HepG2 (cell line): ENCODE data around the gene ESRRB. TPM values are rescaled to one million over a fixed set of nuclear protein-coding genes. Genes with fewer than 3 reads are reported as not detected.

Experiments used
- BHLHE40 ChIP-seq: IDR thresholded peaks from 2 replicates; pipeline ENCODE4 v1.6.1; 2011; ENCODE audit warnings: low read length, improper control_type of control experiment
- E2F2 ChIP-seq: sonication (generic); formaldehyde crosslinking; IDR thresholded peaks from 2 replicates; pipeline ENCODE4 v1.4.0; 2020; ENCODE audit warnings: missing genetic modification reagents, borderline replicate concordance
- FLYWCH1 ChIP-seq: sonication (generic); formaldehyde crosslinking; IDR thresholded peaks from 2 replicates; pipeline ENCODE4 v1.8.1; 2023; ENCODE audit warnings: mild to moderate bottlenecking, missing genetic modification reagents
- FOXP1 ChIP-seq, 2 experiments: fragments of 450-650 bp in 1 of 2; IDR thresholded peaks; 2 replicates each; pipeline ENCODE4 v1.6.1; 2017 to 2018; ENCODE audit warnings: antibody characterized with exemption in 1 of 2
- GATAD1 ChIP-seq: IDR thresholded peaks from 2 replicates; pipeline ENCODE4 v1.6.1; 2016; ENCODE audit warnings: missing genetic modification reagents, missing compliant biosample characterization
- HIVEP1 ChIP-seq: sonication (generic); formaldehyde crosslinking; IDR thresholded peaks from 2 replicates; pipeline ENCODE4 v1.4.0; 2020; ENCODE audit warnings: mild to moderate bottlenecking, missing genetic modification reagents
- HNRNPL ChIP-seq: fragments of 200-400 bp; formaldehyde crosslinking; IDR thresholded peaks from 2 replicates; pipeline ENCODE4 v1.6.1; 2017; ENCODE audit warnings: mild to moderate bottlenecking, low read depth, low read length
- JDP2 ChIP-seq: sonication (generic); formaldehyde crosslinking; IDR thresholded peaks from 2 replicates; pipeline ENCODE4 v1.8.1; 2022; ENCODE audit warnings: missing genetic modification reagents, borderline replicate concordance
- MIXL1 ChIP-seq: IDR thresholded peaks from 2 replicates; pipeline ENCODE4 v1.6.1; 2016
- MYNN ChIP-seq: sonication (generic); formaldehyde crosslinking; IDR thresholded peaks from 2 replicates; pipeline ENCODE4 v1.4.0; 2020; ENCODE audit warnings: mild to moderate bottlenecking, low read depth, missing genetic modification reagents
- NR2C2 ChIP-seq: sonication (generic); formaldehyde crosslinking; IDR thresholded peaks from 2 replicates; pipeline ENCODE4 v1.4.0; 2020; ENCODE audit warnings: missing genetic modification reagents, mild to moderate bottlenecking, moderate library complexity, borderline replicate concordance
- RARA ChIP-seq: IDR thresholded peaks from 2 replicates; pipeline ENCODE4 v1.6.1; 2016; ENCODE audit warnings: missing genetic modification reagents, missing compliant biosample characterization
- SCMH1 ChIP-seq: sonication (generic); formaldehyde crosslinking; IDR thresholded peaks from 2 replicates; pipeline ENCODE4 v1.9.0; 2021; ENCODE audit warnings: missing genetic modification reagents, mild to moderate bottlenecking, borderline replicate concordance
- SP1 ChIP-seq, 2 experiments: fragments of 450-650 bp in 1 of 2; sonication (generic) in 1 of 2; formaldehyde crosslinking in 1 of 2; IDR thresholded peaks; 2 replicates each; pipeline versions ENCODE4 v1.4.0 to v1.6.1; 2016 to 2020; ENCODE audit warnings: missing genetic modification reagents in 1 of 2
- SRSF9 ChIP-seq: fragments of 200-400 bp; formaldehyde crosslinking; IDR thresholded peaks from 2 replicates; pipeline ENCODE4 v1.6.1; 2018; ENCODE audit warnings: borderline replicate concordance, mild to moderate bottlenecking, low read depth, low read length; ENCODE audit not compliant: insufficient read depth, poor library complexity, severe bottlenecking
- ZFP41 ChIP-seq: sonication (generic); formaldehyde crosslinking; IDR thresholded peaks from 2 replicates; pipeline ENCODE4 v1.4.0; 2020; ENCODE audit warnings: mild to moderate bottlenecking, missing genetic modification reagents, borderline replicate concordance
- ZFP82 ChIP-seq: sonication (generic); formaldehyde crosslinking; IDR thresholded peaks from 2 replicates; pipeline ENCODE4 v1.5.1; 2020; ENCODE audit warnings: mild to moderate bottlenecking, missing genetic modification reagents, borderline replicate concordance
- ZMAT5 ChIP-seq: sonication (generic); formaldehyde crosslinking; IDR thresholded peaks from 2 replicates; pipeline ENCODE4 v1.5.0; 2020; ENCODE audit warnings: mild to moderate bottlenecking, low read depth, missing genetic modification reagents, borderline replicate concordance
- ZNF121 ChIP-seq: sonication (generic); formaldehyde crosslinking; IDR thresholded peaks from 2 replicates; pipeline ENCODE4 v1.5.0; 2020; ENCODE audit warnings: mild to moderate bottlenecking, missing genetic modification reagents
- ZNF230 ChIP-seq: sonication (generic); formaldehyde crosslinking; IDR thresholded peaks from 2 replicates; pipeline ENCODE4 v1.4.0; 2020; ENCODE audit warnings: mild to moderate bottlenecking, missing genetic modification reagents
- ZNF275 ChIP-seq: sonication (generic); formaldehyde crosslinking; IDR thresholded peaks from 2 replicates; pipeline ENCODE4 v1.8.0; 2022; ENCODE audit warnings: missing genetic modification reagents, mild to moderate bottlenecking, inconsistent platforms, borderline replicate concordance
- ZNF329 ChIP-seq: sonication (generic); formaldehyde crosslinking; IDR thresholded peaks from 2 replicates; pipeline ENCODE4 v1.9.0; 2021; ENCODE audit warnings: low read depth, mild to moderate bottlenecking, missing genetic modification reagents
- ZNF44 ChIP-seq: sonication (generic); formaldehyde crosslinking; IDR thresholded peaks from 2 replicates; pipeline ENCODE4 v1.5.1; 2020; ENCODE audit warnings: mild to moderate bottlenecking, missing genetic modification reagents
- ZNF772 ChIP-seq: sonication (generic); formaldehyde crosslinking; IDR thresholded peaks from 2 replicates; pipeline ENCODE4 v1.5.0; 2020; ENCODE audit warnings: mild to moderate bottlenecking, missing genetic modification reagents
- polyA plus RNA-seq, 8 experiments: library from polyadenylated mRNA; depleted of rRNA in 3 of 8; stranded (reverse) in 7 of 8; unstranded in 1 of 8; fragments of >200 nt; fragmentation: Illumina TruSeq in 4 of 8; extraction: Trizol in 4 of 8; gene quantifications; 2 replicates each; pipeline versions ENCODE4 v1.2.1 to v1.2.3, GENCODE V29; 2011 to 2016; ENCODE audit warnings: low read depth in 4 of 8, missing spikeins in 1 of 8, mixed read lengths in 1 of 8; ENCODE audit not compliant: insufficient read depth in 1 of 8
- total RNA-seq, 5 experiments: library from RNA; depleted of rRNA; stranded (reverse); fragments of >200 nt; fragmentation: Illumina TruSeq; extraction: Trizol; gene quantifications; 2 replicates each; pipeline ENCODE4 v1.2.3, GENCODE V29; 2016; ENCODE audit warnings: low read depth in 1 of 5
- TF ChIP-seq, protein P1 (sequence below): sonication (generic); formaldehyde crosslinking; IDR thresholded peaks from 2 replicates; pipeline ENCODE4 v1.8.0; 2022; ENCODE audit warnings: missing genetic modification reagents, low read depth, mild to moderate bottlenecking, borderline replicate concordance

ESRRB gene
- total and polyA plus RNA-seq, 2 of the 13 experiments (the other 11 are each of a cell fraction or from before 2014, with no cell fraction given) = 0.04 to 0.33 TPM

DNA sequence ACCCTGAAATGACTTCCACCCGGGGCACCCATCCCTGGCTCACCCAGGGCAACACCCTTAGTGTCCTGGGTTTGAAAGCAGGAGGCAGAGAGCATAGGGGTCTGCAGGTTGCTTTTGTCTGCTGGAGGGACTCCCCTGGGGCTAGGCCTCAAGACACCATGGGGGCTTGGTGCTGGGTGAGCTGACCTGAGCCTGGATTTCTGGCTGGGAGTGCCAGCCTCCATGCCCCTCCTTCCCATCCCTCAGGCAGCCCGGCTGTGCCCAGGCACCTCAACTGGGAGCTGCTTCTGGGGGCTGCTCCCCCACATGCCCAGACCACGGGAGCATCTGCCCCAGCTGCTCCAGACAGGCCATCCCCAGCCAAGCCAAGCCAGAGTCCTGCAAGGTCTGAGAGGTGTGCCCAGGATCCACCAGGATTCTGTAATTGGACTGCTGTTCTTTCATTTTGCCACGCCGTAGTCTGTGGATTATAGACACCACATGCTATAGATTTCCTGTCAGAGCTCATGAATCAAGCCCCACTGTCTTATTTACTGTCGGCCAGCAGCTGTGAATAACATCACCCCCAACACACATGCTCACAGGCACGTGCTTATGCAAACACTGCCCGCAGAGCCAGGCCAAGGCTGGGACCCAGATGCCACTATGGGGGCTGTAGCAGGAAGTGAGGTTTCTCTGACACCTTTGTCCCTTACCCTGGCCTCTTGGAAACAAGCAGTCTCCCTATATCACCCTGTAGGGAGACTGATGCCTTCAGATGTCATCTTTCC, 29.4 kb upstream of the ESRRB start (continued):
- TF ChIP-seq NR2C2 (CRISPR knock-in tag) (no peak), E2F2 (no peak), MIXL1 (CRISPR knock-in tag) (no peak), ZNF230 (CRISPR knock-in tag) (no peak), RARA (CRISPR knock-in tag) (no peak), BHLHE40 (peak; percentile 76), ZNF275 (no peak), ZMAT5 (CRISPR knock-in tag) (no peak), HIVEP1 (CRISPR knock-in tag) (0 out of 2 replicates have a peak, but pooled peaks have one; percentile 30), SRSF9 (no peak), ZNF44 (CRISPR knock-in tag) (no peak), SP1 (IDR thresholded peaks at IDR 0.05) (no peak), SP1 (CRISPR knock-in tag; IDR thresholded peaks at IDR 0.05) (no peak), ZNF772 (CRISPR knock-in tag) (no peak), FOXP1 (IDR thresholded peaks at IDR 0.05) (no peak), FOXP1 (CRISPR knock-in tag; IDR thresholded peaks at IDR 0.05) (0 out of 2 replicates have a peak, but pooled peaks have one; percentile 21), MYNN (no peak), ZNF329 (CRISPR knock-in tag) (no peak), GATAD1 (CRISPR knock-in tag) (no peak), HNRNPL (no peak), ZFP41 (CRISPR knock-in tag) (no peak), ZFP82 (no peak), SCMH1 (no peak), ZNF121 (CRISPR knock-in tag) (no peak), FLYWCH1 (CRISPR knock-in tag) (no peak), JDP2 (CRISPR knock-in tag) (no peak)
- TF ChIP-seq, protein P1, sequence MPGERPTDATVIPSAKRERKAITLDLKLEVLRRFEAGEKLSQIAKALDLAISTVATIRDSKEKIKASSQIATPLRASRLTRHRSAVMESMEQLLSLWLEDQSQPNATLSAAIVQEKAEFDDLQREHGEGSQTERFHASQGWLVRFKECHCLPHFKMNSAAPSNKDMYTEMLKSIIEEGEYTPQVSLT (CRISPR knock-in tag) = no peak
